Tibial nerve (tissue), 3 donors: ENCODE results near the gene DUSP6.

ENCODE experiments used
- POLR2A ChIP-seq, 2 donors: fragments of 450-650 bp; IDR thresholded peaks; one replicate each; pipeline ENCODE4 v1.6.1; 2017; ENCODE audit warnings: antibody characterized with exemption in 2 of 2, mild to moderate bottlenecking in 2 of 2, moderate library complexity in 2 of 2
- TF ChIP-seq, protein P1 (sequence below), 5 experiments: fragments of 200-600 bp in 3 of 5; fragments of 450-650 bp in 2 of 5; sonication (generic) in 3 of 5; IDR thresholded peaks; one replicate each; pipeline ENCODE4 v1.5.1; 2016 to 2019; ENCODE audit warnings: antibody characterized with exemption in 5 of 5, mild to moderate bottlenecking in 3 of 5, moderate library complexity in 2 of 5

DNA sequence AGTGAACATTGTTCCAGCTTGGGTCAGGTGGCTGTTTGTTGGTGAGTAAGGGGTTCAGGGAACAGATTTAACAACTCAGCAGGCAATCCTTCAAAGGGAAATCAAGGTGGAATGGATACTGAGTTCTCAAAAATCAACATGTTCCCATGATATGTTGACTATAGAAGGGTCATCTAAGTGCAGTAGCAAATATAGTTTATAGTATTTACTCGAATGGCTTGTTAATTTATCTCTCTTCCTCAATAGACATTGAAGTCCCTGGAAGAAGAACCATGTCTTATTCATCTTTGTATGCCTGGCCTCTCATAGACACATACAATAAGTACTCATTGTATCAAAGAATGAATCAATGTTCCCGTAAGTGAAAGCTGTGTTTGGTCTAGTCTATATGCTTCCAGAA, 24.5 kb upstream of the DUSP6 start:
- TF ChIP-seq, protein P1, sequence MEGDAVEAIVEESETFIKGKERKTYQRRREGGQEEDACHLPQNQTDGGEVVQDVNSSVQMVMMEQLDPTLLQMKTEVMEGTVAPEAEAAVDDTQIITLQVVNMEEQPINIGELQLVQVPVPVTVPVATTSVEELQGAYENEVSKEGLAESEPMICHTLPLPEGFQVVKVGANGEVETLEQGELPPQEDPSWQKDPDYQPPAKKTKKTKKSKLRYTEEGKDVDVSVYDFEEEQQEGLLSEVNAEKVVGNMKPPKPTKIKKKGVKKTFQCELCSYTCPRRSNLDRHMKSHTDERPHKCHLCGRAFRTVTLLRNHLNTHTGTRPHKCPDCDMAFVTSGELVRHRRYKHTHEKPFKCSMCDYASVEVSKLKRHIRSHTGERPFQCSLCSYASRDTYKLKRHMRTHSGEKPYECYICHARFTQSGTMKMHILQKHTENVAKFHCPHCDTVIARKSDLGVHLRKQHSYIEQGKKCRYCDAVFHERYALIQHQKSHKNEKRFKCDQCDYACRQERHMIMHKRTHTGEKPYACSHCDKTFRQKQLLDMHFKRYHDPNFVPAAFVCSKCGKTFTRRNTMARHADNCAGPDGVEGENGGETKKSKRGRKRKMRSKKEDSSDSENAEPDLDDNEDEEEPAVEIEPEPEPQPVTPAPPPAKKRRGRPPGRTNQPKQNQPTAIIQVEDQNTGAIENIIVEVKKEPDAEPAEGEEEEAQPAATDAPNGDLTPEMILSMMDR (IDR thresholded peaks at IDR 0.05): no peak
- no peak for TF ChIP-seq POLR2A (IDR thresholded peaks at IDR 0.05)
